ENCODE measurements around the gene AOC3. TPM values are rescaled to one million over a fixed set of nuclear protein-coding genes. Genes with fewer than 3 reads are reported as not detected.

Gene AOC3
- total and polyA plus RNA-seq, 2 of the 4 experiments (the other 2 are of a cell fraction): 0.17 TPM; not detected in 1

DNA sequence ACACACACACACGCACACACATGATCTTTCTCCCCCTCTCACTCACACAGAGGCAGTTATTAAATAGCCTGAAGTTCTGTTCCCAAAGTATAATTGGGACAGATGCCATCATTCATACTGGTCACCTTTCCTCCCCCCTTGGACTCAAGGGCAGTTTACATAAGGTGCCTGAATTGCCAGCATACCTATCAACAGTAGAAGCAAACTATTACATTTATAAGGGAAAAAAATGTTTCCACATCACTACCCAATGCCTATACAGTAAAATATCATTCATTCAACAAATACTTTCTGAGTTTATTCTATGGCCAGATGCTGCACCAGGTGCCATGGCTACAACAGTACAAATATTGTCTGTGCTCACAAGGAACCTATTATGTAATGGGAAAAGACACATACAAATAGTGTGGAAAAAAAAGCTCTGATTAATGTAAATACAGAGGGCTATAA is 46.1 kb upstream of the AOC3 start:
- Histone ChIP-seq H3K9ac (ENCODE audit: low read depth, low read length) (no peak overlapping the region), H4K91ac (ENCODE audit: insufficient read depth, low read depth, low read length) (no peak overlapping the region), H3K4me1 (ENCODE audit: control insufficient read depth, insufficient read depth, low read length) (peaks cover 3% of the 10 kb centered on the region; the same call in 1 of the 2 replicates), H3K4ac (ENCODE audit: low read depth, low read length) (no peak overlapping the region), H3K79me1 (ENCODE audit: low read depth in 1 of 2, low read length in 2 of 2) (no peaks in the 10 kb centered on the region), H4K8ac (ENCODE audit: low read depth in 2 of 2, low read length in 2 of 2) (no peak overlapping the region), H4K5ac (ENCODE audit: low read depth, low read length) (no peak overlapping the region), H3K18ac (ENCODE audit: low read depth, low read length) (no peak overlapping the region), H3K27me3 (ENCODE audit: control insufficient read depth, insufficient read depth, low read length) (no peaks in the 10 kb centered on the region), H2AFZ (replicated peaks; ENCODE audit: low read length, poor library complexity) (no peak overlapping the region), H3K4me2 (ENCODE audit: low read depth, low read length) (no peak overlapping the region), H2BK5ac (ENCODE audit: low read depth, low read length, poor library complexity, severe bottlenecking) (no peak overlapping the region), H2BK15ac (ENCODE audit: low read depth, low read length) (no peak overlapping the region), H2AK5ac (ENCODE audit: low read depth, low read length) (no peak overlapping the region), H3K14ac (replicated peaks; ENCODE audit: low read depth, low read length) (no peak overlapping the region), H3K4me3 (ENCODE audit: insufficient read depth, low read depth, low read length) (no peak overlapping the region), H3K9me1 (ENCODE audit: insufficient read depth, low read length) (peaks cover 5% of the 10 kb centered on the region; the same call in 1 of the 2 replicates), H3K56ac (ENCODE audit: extremely low read depth, insufficient read depth, low read length) (no peak overlapping the region), H3K9me3 (ENCODE audit: control insufficient read depth, insufficient read depth, low read length) (no peaks in the 10 kb centered on the region), H2BK120ac (ENCODE audit: low read depth, low read length) (no peak overlapping the region), H4K20me1 (ENCODE audit: insufficient read depth, low read length) (no peaks in the 10 kb centered on the region), H3K23ac (ENCODE audit: low read depth, low read length) (no peak overlapping the region), H3K36me3 (ENCODE audit: control insufficient read depth, insufficient read depth, low read length) (no peaks in the 10 kb centered on the region), H2AK9ac (replicated peaks; ENCODE audit: low read depth, low read length, poor library complexity) (no peak overlapping the region), H3K27ac (ENCODE audit: insufficient read depth, low read length) (no peak overlapping the region), H2BK20ac (ENCODE audit: low read depth, low read length) (no peak overlapping the region)
- TF ChIP-seq CEBPB (IDR thresholded peaks at IDR 0.05; ENCODE audit: low read depth, low read length) (no peak), RCOR1 (IDR thresholded peaks at IDR 0.05; ENCODE audit: insufficient replicate concordance, low read length) (no peak), MAFK (IDR thresholded peaks at IDR 0.05; ENCODE audit: low read depth, low read length) (no peak), BHLHE40 (IDR thresholded peaks at IDR 0.05; ENCODE audit: low read depth, low read length) (no peak), SMC3 (IDR thresholded peaks at IDR 0.05; ENCODE audit: low read depth, low read length) (no peak), CHD1 (IDR thresholded peaks at IDR 0.05; ENCODE audit: low read depth, low read length) (no peak), MXI1 (IDR thresholded peaks at IDR 0.05; ENCODE audit: borderline replicate concordance, low read depth, low read length) (no peak)
- TF ChIP-seq, protein P1, sequence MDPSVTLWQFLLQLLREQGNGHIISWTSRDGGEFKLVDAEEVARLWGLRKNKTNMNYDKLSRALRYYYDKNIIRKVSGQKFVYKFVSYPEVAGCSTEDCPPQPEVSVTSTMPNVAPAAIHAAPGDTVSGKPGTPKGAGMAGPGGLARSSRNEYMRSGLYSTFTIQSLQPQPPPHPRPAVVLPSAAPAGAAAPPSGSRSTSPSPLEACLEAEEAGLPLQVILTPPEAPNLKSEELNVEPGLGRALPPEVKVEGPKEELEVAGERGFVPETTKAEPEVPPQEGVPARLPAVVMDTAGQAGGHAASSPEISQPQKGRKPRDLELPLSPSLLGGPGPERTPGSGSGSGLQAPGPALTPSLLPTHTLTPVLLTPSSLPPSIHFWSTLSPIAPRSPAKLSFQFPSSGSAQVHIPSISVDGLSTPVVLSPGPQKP (IDR thresholded peaks at IDR 0.05; ENCODE audit: borderline replicate concordance, low read depth, low read length): no peak
- TF ChIP-seq, protein P2, sequence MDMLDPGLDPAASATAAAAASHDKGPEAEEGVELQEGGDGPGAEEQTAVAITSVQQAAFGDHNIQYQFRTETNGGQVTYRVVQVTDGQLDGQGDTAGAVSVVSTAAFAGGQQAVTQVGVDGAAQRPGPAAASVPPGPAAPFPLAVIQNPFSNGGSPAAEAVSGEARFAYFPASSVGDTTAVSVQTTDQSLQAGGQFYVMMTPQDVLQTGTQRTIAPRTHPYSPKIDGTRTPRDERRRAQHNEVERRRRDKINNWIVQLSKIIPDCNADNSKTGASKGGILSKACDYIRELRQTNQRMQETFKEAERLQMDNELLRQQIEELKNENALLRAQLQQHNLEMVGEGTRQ (IDR thresholded peaks at IDR 0.05; ENCODE audit: low read depth, low read length): no peak
- TF ChIP-seq, protein P3, sequence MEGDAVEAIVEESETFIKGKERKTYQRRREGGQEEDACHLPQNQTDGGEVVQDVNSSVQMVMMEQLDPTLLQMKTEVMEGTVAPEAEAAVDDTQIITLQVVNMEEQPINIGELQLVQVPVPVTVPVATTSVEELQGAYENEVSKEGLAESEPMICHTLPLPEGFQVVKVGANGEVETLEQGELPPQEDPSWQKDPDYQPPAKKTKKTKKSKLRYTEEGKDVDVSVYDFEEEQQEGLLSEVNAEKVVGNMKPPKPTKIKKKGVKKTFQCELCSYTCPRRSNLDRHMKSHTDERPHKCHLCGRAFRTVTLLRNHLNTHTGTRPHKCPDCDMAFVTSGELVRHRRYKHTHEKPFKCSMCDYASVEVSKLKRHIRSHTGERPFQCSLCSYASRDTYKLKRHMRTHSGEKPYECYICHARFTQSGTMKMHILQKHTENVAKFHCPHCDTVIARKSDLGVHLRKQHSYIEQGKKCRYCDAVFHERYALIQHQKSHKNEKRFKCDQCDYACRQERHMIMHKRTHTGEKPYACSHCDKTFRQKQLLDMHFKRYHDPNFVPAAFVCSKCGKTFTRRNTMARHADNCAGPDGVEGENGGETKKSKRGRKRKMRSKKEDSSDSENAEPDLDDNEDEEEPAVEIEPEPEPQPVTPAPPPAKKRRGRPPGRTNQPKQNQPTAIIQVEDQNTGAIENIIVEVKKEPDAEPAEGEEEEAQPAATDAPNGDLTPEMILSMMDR (conservative IDR thresholded peaks at IDR 0.05; ENCODE audit: low read depth, low read length): no peak
- no TSS peak for BruUV-seq (replicated peaks)
- in situ Hi-C loops (cut with MboI; ENCODE audit: low sequenced_read_pairs): no loop called here
- intact Hi-C loops (cut with micrococcal nuclease): no loop called here
- CTCF ChIA-PET: no interaction called here
- POLR2A ChIA-PET (ENCODE audit: unreplicated experiment): no interaction called here
- dilution Hi-C loops (cut with HindIII; ENCODE audit: low sequenced_read_pairs, unreplicated experiment): no loop called here
- ATAC-seq (ENCODE audit: low read depth) (no peak), DNase-seq (peak; percentile 13)
- no CpG with 5 or more reads among the region's 1 CpG for WGBS, 2 experiments (ENCODE audit: extremely low coverage in 2 of 2, insufficient read length in 1 of 2)

All from IMR-90 (cell line).